GM18951 (cell line): ENCODE measurements around the gene C12orf42.
"Not testable (repeated sequence)": the region's sequence is repeated elsewhere in the genome, so short reads cannot be mapped to it uniquely, and the experiment has no call there.

Experiments used
- POLR2A ChIP-seq: IDR thresholded peaks from 4 replicates; pipeline ENCODE4 v1.6.1; 2011; ENCODE audit warnings: mild to moderate bottlenecking; ENCODE audit not compliant: insufficient read length, insufficient read depth; ENCODE audit errors: extremely low read depth
- in situ Hi-C: fragments of 300-500 bp; cut with MboI; formaldehyde crosslinking; loops from one replicate; pipeline ENCODE4 v1.12.0; 2022; ENCODE audit warnings: low sequenced_read_pairs, mixed read lengths, inconsistent platforms; ENCODE audit not compliant: unreplicated experiment

Gene C12orf42

GRCh38 chr12:103469719-103470118, 26.0 kb downstream of the C12orf42 start:
- TF ChIP-seq POLR2A, result no peak
- in situ Hi-C loops, result no loop called here

GRCh38 chr12:103468837-103469236, 26.9 kb downstream of the C12orf42 start:
- TF ChIP-seq POLR2A, result no peak
- in situ Hi-C loops, result no loop called here

GRCh38 chr12:103462675-103463074, 33.1 kb downstream of the C12orf42 start:
- TF ChIP-seq POLR2A, result no peak
- in situ Hi-C loops, result no loop called here

- no peak for TF ChIP-seq POLR2A
- in situ Hi-C loops, result no loop called here
Measured at GRCh38 chr12:103457471-103457870, 38.3 kb downstream of the C12orf42 start.

- in situ Hi-C loops, result no loop called here
- TF ChIP-seq POLR2A, result no peak
Measured at GRCh38 chr12:103456006-103456405, 39.8 kb downstream of the C12orf42 start.

DNA sequence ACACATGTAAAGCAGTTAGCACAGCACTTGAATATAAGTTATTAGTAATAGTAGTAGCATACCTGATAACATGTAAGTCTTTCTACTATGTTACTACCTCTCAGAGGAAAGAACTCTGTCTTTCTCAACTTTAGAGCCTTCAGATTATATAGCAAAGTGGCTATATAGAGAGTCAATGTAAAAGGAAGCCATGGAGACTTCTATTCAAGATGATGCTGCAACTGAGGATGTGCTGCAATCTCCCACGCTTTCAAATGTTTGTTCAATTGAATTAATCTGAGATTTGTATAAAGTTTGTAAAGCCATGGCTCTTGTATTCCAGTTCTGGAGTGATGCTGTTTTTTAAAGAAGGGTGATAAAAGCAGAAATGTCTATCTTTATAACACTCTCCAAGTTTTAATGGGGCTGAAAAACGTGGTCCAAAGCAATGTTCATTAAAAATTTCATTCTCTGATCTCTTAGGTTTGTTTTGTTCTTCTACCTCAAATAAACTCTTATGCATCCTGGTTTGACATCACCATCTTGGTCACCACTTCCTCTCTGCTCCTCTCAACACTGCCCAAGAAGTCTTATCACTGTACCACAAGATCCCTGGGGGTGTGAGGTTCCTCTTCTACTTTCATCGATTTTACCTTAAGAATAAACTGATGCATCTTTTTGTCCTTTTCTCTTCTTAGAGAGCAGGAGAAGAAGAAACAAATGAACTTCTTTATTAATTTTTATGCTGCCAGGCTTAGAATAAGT, 40.6 kb downstream of the C12orf42 start:
- in situ Hi-C loops, result no loop called here
- TF ChIP-seq POLR2A, result no peak

GRCh38 chr12:103444983-103445382, 50.8 kb downstream of the C12orf42 start:
- no peak for TF ChIP-seq POLR2A
- in situ Hi-C loops, result no loop called here

GRCh38 chr12:103442822-103443221, 52.9 kb downstream of the C12orf42 start:
- TF ChIP-seq POLR2A, result no peak
- in situ Hi-C loops, result no loop called here

DNA sequence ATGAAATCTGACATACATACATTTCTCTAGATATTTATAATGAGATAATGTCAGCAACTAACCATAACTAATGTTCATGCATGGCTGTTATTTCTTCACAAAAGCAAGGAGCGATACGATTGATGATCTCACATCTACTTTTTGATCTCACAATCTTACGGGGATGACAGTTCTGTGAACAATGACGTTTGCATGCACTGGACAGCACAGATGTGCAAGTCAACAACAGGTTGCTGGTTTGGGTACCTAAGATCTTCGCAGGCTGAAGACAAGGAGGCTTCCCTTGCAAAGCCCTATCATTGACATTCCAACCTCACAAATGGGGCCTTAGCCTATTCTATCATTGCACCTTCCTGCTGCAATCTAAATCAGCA, 53.6 kb downstream of the C12orf42 start:
- no peak for TF ChIP-seq POLR2A
- in situ Hi-C loops, result no loop called here

DNA sequence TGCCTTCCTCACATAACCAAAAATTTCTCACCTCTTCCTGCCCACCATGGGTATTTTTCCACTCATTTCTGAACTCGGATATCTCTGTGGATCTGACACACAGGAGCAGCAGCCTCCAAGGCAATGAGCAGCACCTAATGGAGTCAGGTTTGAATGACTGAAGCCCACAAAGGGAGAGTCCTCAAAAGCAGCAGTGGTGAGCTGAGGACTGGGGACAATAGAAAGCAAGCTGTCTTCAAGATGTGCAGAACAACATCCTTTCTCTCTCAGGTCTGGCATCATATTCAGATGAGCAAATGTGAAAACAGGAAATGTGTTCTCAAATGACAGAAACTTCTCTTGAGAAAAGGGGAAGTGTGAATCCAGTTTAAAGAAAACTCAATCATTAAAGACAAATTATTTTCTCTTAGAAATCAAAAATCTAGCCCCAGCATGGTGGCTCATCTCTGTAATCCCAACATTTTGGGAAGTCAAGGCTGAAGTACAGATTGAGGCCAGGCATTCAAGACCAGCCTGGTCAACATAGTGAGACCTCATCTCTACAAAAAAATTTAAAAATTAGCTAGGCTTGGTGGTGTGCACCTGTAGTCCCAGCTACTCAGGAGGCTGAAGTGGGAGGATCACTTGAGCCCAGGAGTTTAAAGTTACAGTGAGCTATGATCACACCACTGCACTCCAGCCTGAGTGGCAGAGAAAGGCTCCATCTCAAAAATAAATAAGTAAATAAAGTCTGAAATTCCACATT, 54.2 kb downstream of the C12orf42 start:
- in situ Hi-C loops, result no loop called here
- TF ChIP-seq POLR2A, result peak; percentile 27

GRCh38 chr12:103434165-103435105, 61.3 kb downstream of the C12orf42 start:
- in situ Hi-C loops, result not testable (repeated sequence)

DNA sequence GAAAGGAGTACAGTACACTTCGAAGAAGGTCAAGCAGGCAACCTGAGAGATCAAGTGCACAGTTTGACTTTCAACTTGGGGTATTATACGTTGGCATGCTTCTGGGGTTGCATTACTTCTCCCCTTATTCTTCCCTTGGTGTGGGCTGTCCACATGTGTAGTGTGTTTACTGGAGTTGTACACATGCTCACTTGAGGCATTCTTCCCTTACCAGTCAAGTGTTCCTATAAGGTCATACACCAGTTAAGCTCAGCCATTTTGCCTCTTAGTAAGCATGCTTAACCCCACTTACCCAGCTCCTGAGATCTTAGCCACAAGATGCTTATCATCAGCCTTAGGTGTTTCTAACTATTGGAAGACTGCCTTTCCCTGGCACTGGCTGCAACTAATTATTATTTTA, 63.8 kb downstream of the C12orf42 start:
- TF ChIP-seq POLR2A, result no peak
- in situ Hi-C loops, result no loop called here

GRCh38 chr12:103431387-103431786, 64.4 kb downstream of the C12orf42 start:
- in situ Hi-C loops, result no loop called here
- no peak for TF ChIP-seq POLR2A

- in situ Hi-C loops, result not testable (repeated sequence)
Measured at GRCh38 chr12:103425674-103426073, 70.1 kb downstream of the C12orf42 start.

- in situ Hi-C loops, result not testable (repeated sequence)
Measured at GRCh38 chr12:103424849-103425586, 70.8 kb downstream of the C12orf42 start.
